Adrenal gland (tissue), 12 donors: ENCODE measurements around the gene PTGES2. TPM values are rescaled to one million over a fixed set of nuclear protein-coding genes. Genes with fewer than 3 reads are reported as not detected.

Source experiments
- DNase-seq, 7 donors: peaks; one replicate each; pipeline ENCODE4 v3.0.0-alpha.2; 2019 to 2020
- H3K27ac ChIP-seq, 5 donors: fragments of 200-600 bp; sonication (generic) in 4 of 5; 1 replicate in 3 of 5; 2 replicates in 2 of 5; pipeline versions ENCODE4 v1.5.1 to v1.8.0; 2016 to 2020; ENCODE audit warnings: mild to moderate bottlenecking in 1 of 5
- H3K27me3 ChIP-seq: fragments of 200-600 bp; 2 replicates; pipeline ENCODE4 v1.8.0; 2021
- H3K36me3 ChIP-seq, 2 donors: fragments of 200-600 bp; replicated peaks in 1 of 2; 1 replicate in 1 of 2; 2 replicates in 1 of 2; pipeline versions ENCODE4 v1.5.1 to v1.8.0; 2018 to 2022
- H3K4me1 ChIP-seq, 2 donors: fragments of 200-600 bp; replicated peaks in 1 of 2; 1 replicate in 1 of 2; 2 replicates in 1 of 2; pipeline versions ENCODE4 v1.5.1 to v1.8.0; 2018 to 2021
- H3K4me3 ChIP-seq, 4 donors: fragments of 200-600 bp; sonication (generic) in 3 of 4; one replicate each; pipeline ENCODE4 v1.5.1; 2016 to 2018
- H3K9me3 ChIP-seq, 3 donors: fragments of 200-600 bp; sonication (generic) in 1 of 3; replicated peaks in 1 of 3; 1 replicate in 2 of 3; 2 replicates in 1 of 3; pipeline versions ENCODE4 v1.5.1 to v1.8.0; 2016 to 2021
- CTCF ChIP-seq, 6 experiments: fragments of 450-650 bp in 4 of 6; fragments of 200-600 bp in 2 of 6; sonication (generic) in 1 of 6; IDR thresholded peaks; 1 replicate in 5 of 6; 2 replicates in 1 of 6; pipeline versions ENCODE4 v1.5.1 to v1.8.0; 2016 to 2021; ENCODE audit warnings: antibody characterized with exemption in 6 of 6, mild to moderate bottlenecking in 2 of 6, moderate library complexity in 1 of 6
- POLR2A ChIP-seq, 2 donors: fragments of 450-650 bp; IDR thresholded peaks; one replicate each; pipeline ENCODE4 v1.6.1; 2017; ENCODE audit warnings: antibody characterized with exemption in 2 of 2, mild to moderate bottlenecking in 2 of 2, moderate library complexity in 1 of 2
- WGBS, 4 donors: extraction: QIAGEN DNeasy Blood & Tissue Kit in 2 of 4; methylation state at CpG; one replicate each; pipeline versions ENCODE4 v1.1.5 to v1.1.7; 2013 to 2017; 5-methylcytosine and 5-hydroxymethylcytosine counted together
- intact Hi-C, 2 donors: fragments of 100-400 bp; cut with DNase I; formaldehyde crosslinking; loops; one replicate each; pipeline versions ENCODE4 v1.14.1 to v1.15.0; 2022 to 2023
- polyA plus RNA-seq, 3 donors: library from polyadenylated mRNA; stranded (reverse); fragments of 200-250 nt in 2 of 3; fragments of 350-450 nt in 1 of 3; fragmentation: Illumina TruSeq in 1 of 3; extraction: RNeasy Lipid Tissue Mini Kit (QIAGEN cat#74804) in 1 of 3; gene quantifications; one replicate each; pipeline ENCODE4 v1.2.3, GENCODE V29; 2013 to 2014
- total RNA-seq, 9 donors: library from RNA; depleted of rRNA in 4 of 9; stranded (reverse); fragments of >200 nt in 4 of 9; fragments of 120-200 nt in 1 of 9; fragmentation: NEBNext Ultra II Directional in 1 of 9; extraction: Animal tissue kit (Norgen Biotek cat#: 25700) in 1 of 9; gene quantifications; one replicate each; pipeline versions ENCODE4 v1.1.0 to v1.2.4, GENCODE V29; 2013 to 2023
- donor health status: healthy with polysubstance abuse.
- donor health status: Bipolar disorder and iron deficiency.
- donor health status: DM: yes; HTN: yes; CAD: no.
- donor health status: DM: no; HTN: no; CAD: no.
- donor health status: DM: no; HTN: no; CAD: no.
- donor health status: DM: yes; HTN: yes; CAD: no.

The PTGES2 gene
- total and polyA plus RNA-seq, 12 donors: 64.8 to 147 (median 98.4) TPM

GRCh38 chr9:128125580-128126354, 1.8 kb downstream of the PTGES2 start:
- no peaks in the 10 kb centered on the region for H3K9me3 ChIP-seq
- WGBS, 4 donors: 17 to 42% (median 34%) methylated on average over 2 to 10 of the region's 10 CpGs
- intact Hi-C loops: no loop called here
- no peak overlapping the region for H3K4me3 ChIP-seq
- TF ChIP-seq POLR2A (IDR thresholded peaks at IDR 0.05): no peak
- TF ChIP-seq CTCF (IDR thresholded peaks at IDR 0.05): no peak
- peak overlapping the region in 1 of 5 donors; percentile 41 for H3K27ac ChIP-seq
- H3K27me3 ChIP-seq: no peaks in the 10 kb centered on the region
- peak in 2 of 7 donors; percentile 25 to 44 for DNase-seq
- H3K4me1 ChIP-seq: peaks cover 21 to 29% of the 10 kb centered on the region in 2 donors
- H3K36me3 ChIP-seq: peaks cover 0 to 44% of the 10 kb centered on the region in 2 donors

DNA sequence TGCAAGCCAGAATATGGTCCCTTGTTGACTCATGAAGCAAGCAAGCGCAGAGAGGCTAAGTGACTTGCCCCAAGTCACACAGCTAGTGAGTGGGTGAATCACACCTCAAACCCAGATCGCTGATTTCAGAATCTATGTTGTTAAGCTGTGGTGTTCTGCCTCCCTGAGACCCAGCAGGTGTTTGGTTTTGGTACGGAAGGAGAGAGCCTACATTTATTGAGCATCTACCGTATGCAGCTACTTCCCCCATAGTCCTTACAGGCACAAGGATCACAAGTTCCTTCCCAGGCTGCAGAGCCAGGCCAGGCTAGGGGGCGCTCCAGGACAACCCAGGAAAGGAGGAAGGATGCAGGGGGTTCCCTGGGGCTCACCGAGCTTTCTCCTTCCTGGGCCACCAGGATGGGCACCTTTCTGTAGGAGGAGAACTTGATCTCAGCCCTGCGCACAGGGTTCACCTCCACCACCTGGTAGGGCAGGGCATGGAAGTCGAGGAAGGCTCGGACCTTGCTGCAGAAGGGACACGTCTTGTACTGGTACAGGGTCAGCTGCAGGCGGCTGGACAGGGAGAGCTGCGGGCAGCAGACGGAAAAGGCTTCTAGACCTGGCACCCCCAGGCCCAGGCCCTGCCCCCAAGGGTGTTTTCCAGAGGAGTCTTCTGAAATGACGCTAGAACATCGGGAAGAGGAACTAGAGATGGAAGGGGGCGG, 2.5 kb downstream of the PTGES2 start:
- TF ChIP-seq POLR2A (IDR thresholded peaks at IDR 0.05) (no peak), CTCF (IDR thresholded peaks at IDR 0.05) (peak; percentile 21 to 48 (median 41))
- 69 to 80% (median 73%) methylated on average over 12 to 16 of the region's 16 CpGs for WGBS, 4 donors
- Histone ChIP-seq H3K4me3 (no peak overlapping the region), H3K27ac (peak overlapping the region in 1 of 5 donors; percentile 41), H3K27me3 (no peaks in the 10 kb centered on the region), H3K4me1 (peaks cover 21 to 29% of the 10 kb centered on the region in 2 donors), H3K9me3 (no peaks in the 10 kb centered on the region), H3K36me3 (peaks cover 0 to 50% of the 10 kb centered on the region in 2 donors)
- DNase-seq: peak in 6 of 7 donors; percentile 58 to 77 (median 68)
- intact Hi-C loops: loop anchor here in 1 of 2 donors (5.0 kb wide), 1 partner anchor 183 kb away; no protein-coding TSS in a partner anchor

DNA sequence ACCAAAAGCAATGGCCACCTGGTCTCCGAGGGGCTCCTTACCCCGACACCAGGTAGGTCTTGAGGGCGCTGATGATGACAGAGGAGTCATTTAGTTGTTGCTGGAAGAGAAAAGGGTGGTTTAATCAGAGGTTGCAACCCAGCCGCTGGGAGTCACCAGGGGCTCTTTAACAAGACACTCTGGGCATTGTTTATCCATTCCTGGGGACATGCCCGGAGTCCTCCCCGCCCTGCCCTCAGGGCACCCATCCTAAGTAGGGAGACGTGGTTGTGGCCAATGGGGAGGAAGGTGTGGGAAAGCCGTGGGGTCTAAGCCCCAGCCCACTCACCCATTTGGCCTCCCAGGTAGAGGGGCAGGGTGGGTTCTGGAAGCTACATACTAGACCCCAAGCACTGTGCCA, 3.1 kb downstream of the PTGES2 start:
- intact Hi-C loops: loop anchor here in 1 of 2 donors (5.0 kb wide), 1 partner anchor 182 kb away; no protein-coding TSS in a partner anchor
- Histone ChIP-seq H3K27ac (no peak overlapping the region), H3K9me3 (no peaks in the 10 kb centered on the region), H3K4me1 (peaks cover 21 to 29% of the 10 kb centered on the region in 2 donors), H3K36me3 (peaks cover 0 to 50% of the 10 kb centered on the region in 2 donors), H3K4me3 (no peak overlapping the region), H3K27me3 (no peaks in the 10 kb centered on the region)
- TF ChIP-seq POLR2A (IDR thresholded peaks at IDR 0.05) (no peak), CTCF (IDR thresholded peaks at IDR 0.05) (no peak)
- peak in 1 of 7 donors; percentile 14 for DNase-seq
- 73 to 91% (median 87%) methylated on average over 4 to 8 of the region's 8 CpGs for WGBS, 4 donors

- intact Hi-C loops: loop anchor here in 1 of 2 donors (5.0 kb wide), 1 partner anchor 181 kb away; no protein-coding TSS in a partner anchor
- 90 to 97% (median 91%) methylated on average over 14 to 21 of the region's 21 CpGs for WGBS, 4 donors
- Histone ChIP-seq H3K27me3 (no peaks in the 10 kb centered on the region), H3K4me3 (no peak overlapping the region), H3K27ac (no peak overlapping the region), H3K36me3 (peaks cover 0 to 50% of the 10 kb centered on the region in 2 donors), H3K4me1 (peaks cover 18 to 22% of the 10 kb centered on the region in 2 donors), H3K9me3 (no peaks in the 10 kb centered on the region)
- DNase-seq: peak in 1 of 7 donors; percentile 17
- no peak for TF ChIP-seq CTCF (IDR thresholded peaks at IDR 0.05)
- TF ChIP-seq POLR2A (IDR thresholded peaks at IDR 0.05): no peak
Measured at GRCh38 chr9:128123451-128124080, 4.0 kb downstream of the PTGES2 start.
